Regular cardiac myocyte (primary cell): ENCODE measurements around the gene PFN4. TPM values are rescaled to one million over a fixed set of nuclear protein-coding genes. Genes with fewer than 3 reads are reported as not detected.

ENCODE experiments used
- total RNA-seq: library from RNA; depleted of rRNA; stranded (reverse); fragments of >200 nt; gene quantifications from 2 replicates; pipeline ENCODE4 v1.2.3, GENCODE V29; 2014

PFN4 gene, protein sequence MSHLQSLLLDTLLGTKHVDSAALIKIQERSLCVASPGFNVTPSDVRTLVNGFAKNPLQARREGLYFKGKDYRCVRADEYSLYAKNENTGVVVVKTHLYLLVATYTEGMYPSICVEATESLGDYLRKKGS
- total RNA-seq, result 0.28 and 0.38 TPM in 2 replicates

DNA sequence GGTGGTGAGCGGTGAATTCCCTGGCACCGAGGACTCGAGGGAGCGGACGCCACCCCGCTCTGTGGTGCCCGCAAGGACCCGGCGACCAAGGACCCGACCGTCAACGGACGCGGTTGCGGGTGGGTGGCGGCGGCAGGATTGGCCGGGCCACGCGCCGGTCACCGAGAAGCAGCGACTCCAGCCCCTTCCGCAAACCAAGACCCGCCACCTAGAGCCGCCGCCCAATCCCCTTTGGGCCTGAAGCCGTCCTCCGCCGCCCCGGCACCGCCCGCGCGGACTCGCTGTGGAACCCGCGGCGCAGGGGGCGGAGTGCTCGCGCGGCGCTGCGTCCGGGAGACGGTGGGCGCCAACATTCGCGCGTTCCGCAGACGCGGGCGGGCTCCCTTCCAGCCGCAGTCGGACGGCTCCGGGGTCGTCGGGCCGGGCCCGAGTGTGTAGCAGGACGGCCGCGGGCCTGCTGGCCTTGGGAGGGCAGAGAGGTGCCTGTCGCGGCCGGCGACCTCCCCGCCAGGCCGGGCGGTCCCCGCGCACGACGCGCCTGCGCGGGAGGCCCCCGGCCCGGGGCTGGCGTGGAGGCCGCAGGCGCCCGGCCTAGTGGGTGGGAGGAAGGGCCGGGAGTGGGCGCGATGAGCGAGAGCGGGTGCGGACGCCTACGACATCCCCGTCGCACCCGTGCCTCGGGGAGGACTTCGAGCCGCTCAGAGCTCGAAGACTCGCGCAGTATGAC, at the start of gene PFN4, which contains the start of gene FAM228B:
Gene PFN4 (minus strand): TSS at position 140 of the 727 bp plus-strand sequence. CDS start 799 bp downstream, outside the sequence.
Gene FAM228B (plus strand): TSS at position 275 of the 727 bp plus-strand sequence. CDS start 893 bp downstream, outside the sequence.

DNA sequence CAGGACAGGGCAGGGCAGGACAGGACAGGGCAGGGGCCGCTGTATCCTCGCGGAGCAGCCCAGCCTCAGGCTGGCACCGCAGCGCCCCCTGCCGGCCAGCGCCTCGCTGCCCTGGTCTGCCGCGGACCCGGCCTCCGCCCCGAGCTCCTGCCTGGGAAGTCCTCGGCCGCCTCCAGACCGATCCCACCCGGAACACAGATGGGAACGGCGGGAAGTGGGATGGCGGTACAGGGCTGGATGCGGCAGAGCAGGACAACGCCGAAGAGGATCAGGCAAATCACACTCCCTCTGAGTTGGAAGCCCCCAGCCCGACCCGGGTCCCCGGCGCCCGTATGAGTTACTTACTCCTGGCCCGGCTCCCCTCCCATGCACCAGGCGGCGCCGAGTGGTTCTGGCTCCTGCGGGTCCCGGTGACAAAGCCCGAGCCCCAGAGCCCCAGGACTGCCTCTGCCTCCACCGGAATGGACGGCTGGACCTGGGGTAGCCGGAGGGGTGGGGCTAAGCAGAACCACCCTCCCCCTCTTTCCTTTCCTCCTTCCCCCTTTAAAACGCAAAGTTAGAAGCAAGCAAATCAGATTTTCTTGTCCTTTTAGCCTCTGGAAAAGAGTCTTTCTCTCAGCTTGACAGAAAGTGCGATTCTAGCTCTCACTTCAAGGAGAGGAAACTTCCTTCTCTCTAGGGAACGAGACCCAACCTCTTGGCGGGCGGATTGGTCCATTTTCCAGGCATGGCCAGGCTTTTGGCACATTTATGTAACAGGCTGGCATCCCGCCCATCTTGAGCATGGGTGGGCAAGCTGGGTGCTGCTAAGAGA, 38.5 kb downstream of the PFN4 start, which contains the start of gene TP53I3:
Gene TP53I3 (minus strand): TSS at position 449 of the 814 bp plus-strand sequence. CDS start 508 bp downstream, outside the sequence.

DNA sequence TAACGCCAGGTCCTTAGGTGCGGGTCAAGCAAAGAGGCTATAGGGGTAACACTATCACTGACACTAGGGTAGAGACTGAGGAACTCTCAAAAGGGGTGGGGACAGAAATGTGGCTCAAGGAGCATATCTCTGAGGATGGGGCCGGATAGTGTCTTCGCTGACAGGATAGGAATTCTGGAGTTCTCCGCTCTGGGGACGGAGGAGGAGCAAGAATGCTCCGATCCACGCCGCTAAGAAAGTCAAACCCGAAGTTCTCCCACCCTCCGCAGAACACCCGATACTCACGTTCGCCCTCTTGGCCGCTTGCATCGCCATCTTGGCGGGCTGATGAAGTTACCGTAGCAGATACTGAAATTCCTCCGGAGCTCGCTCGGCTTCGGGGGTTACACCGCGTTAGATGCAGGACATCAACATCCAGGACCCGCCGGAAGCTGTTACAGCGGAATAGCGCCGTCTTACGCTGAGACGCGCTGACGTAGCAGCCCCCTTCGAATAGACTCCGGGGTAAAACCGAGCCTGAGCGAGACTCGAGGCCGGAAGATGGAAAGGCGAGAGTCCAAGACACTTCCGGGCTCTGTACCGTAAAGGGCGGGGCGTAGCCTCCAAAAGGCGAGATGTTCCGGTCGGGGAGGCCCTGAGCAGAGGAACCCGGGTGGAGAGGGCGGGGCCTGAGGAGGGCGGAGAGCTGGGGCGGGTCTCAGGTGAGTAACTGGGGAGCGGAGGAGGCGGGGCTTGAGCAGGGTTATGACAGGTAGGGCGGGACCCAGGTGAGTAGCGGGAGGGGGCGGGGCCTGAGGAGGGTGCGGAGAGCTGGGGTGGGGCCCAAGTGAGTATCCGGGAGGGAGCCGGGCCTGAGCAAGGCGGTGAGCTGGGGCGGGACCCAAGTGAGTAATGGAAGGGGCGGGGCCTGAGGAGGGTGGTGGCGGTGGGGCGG, 47.0 kb downstream of the PFN4 start, which contains the start of gene SF3B6:
Gene SF3B6 (minus strand): TSS at position 412 of the 934 bp plus-strand sequence. CDS start 97 bp downstream, at position 315.

Other genes with a start within 250 kb of the PFN4 start
- 7.9 and 9.3 TPM in 2 replicates for gene ATAD2B, start 196.2 kb downstream of the PFN4 start, total RNA-seq
- gene UBXN2A, start 182.9 kb downstream of the PFN4 start, total RNA-seq, result 12.5 and 15.2 TPM in 2 replicates
- under 0.01 and 0.56 TPM in 2 replicates for gene MFSD2B, start 113.2 kb downstream of the PFN4 start, total RNA-seq
- 11.6 and 18.8 TPM in 2 replicates for gene WDCP, start 75.9 kb downstream of the PFN4 start, total RNA-seq
- gene FKBP1B, start 73.6 kb downstream of the PFN4 start, total RNA-seq, result 8.2 and 11.8 TPM in 2 replicates
- 145 and 183 TPM in 2 replicates for gene SF3B6, start 47.0 kb downstream of the PFN4 start, total RNA-seq
- gene TP53I3, start 38.5 kb downstream of the PFN4 start, total RNA-seq, result 22.3 and 34.5 TPM in 2 replicates
- gene FAM228B, start 135 bp upstream of the PFN4 start, total RNA-seq, result 6.7 and 14.7 TPM in 2 replicates
- 0.38 and 0.85 TPM in 2 replicates for gene FAM228A, start 51.7 kb upstream of the PFN4 start, total RNA-seq
- gene ITSN2, start 237.2 kb upstream of the PFN4 start, total RNA-seq, result 24.2 and 30.2 TPM in 2 replicates